ENCODE results near the gene SYCP3.

SYCP3 gene

DNA sequence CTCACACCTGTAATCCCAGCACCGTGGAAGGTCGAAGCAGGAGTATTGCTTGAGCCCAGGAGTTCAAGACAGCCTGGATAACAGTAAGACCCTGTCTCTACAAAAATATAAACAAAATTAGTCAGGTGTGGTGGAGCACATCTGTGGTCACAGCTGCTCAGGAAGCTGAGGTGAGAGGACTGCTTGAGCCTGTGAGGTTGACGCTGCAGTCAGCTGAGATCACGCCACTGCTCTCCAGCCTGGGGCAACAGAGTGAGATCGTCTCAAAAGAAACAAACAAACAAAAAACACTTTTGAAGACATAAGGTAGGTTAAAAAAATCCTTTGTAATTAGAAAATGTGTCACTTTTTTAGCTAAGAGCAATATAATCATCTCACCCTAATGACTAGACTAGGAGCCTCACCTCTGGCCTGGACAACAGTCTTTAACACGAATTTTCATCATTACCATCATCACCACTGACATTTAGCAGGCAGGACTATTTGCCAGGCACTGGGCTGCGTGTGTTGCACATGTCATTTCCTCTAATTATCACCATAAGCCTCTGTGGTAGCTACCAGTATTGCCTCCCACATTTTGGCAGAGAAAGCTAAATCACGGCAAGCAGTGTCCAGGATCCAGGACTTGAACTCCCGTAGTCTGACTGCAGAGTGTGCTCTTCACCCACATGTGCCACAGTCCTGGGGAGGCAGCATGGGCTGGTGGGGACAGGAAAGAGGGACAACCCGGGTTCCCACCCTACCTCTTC is 4.6 kb upstream of the SYCP3 start:
- no peak overlapping the region for H2AFZ ChIP-seq (ENCODE audit: low read depth, low read length)
- DNase-seq (peak; percentile 22), ATAC-seq (ENCODE audit: insufficient read depth, low read depth) (peak; percentile 76)
- no peak for TF ChIP-seq EZH2 (IDR thresholded peaks at IDR 0.05; ENCODE audit: borderline replicate concordance, low read depth, low read length, severe bottlenecking)
- TF ChIP-seq, protein P1, sequence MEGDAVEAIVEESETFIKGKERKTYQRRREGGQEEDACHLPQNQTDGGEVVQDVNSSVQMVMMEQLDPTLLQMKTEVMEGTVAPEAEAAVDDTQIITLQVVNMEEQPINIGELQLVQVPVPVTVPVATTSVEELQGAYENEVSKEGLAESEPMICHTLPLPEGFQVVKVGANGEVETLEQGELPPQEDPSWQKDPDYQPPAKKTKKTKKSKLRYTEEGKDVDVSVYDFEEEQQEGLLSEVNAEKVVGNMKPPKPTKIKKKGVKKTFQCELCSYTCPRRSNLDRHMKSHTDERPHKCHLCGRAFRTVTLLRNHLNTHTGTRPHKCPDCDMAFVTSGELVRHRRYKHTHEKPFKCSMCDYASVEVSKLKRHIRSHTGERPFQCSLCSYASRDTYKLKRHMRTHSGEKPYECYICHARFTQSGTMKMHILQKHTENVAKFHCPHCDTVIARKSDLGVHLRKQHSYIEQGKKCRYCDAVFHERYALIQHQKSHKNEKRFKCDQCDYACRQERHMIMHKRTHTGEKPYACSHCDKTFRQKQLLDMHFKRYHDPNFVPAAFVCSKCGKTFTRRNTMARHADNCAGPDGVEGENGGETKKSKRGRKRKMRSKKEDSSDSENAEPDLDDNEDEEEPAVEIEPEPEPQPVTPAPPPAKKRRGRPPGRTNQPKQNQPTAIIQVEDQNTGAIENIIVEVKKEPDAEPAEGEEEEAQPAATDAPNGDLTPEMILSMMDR (IDR thresholded peaks at IDR 0.05; ENCODE audit: borderline replicate concordance, extremely low read depth, low read length, poor library complexity, severe bottlenecking) = no peak
- H3K36me3 ChIP-seq (ENCODE audit: insufficient read depth, low read length) = peaks cover 49% of the 10 kb centered on the region
- no peak overlapping the region for H3K9ac ChIP-seq (ENCODE audit: low read depth, low read length)
- peaks cover 2% of the 10 kb centered on the region; the same call in 1 of the 2 replicates for H3K4me1 ChIP-seq (ENCODE audit: insufficient read depth, low read length)
- 0 out of 2 replicates have a peak overlapping the region, but pooled peaks have one; percentile 16 for H3K27ac ChIP-seq (ENCODE audit: low read length)
- no peak overlapping the region for H3K4me3 ChIP-seq (ENCODE audit: low read depth in 1 of 2, low read length in 2 of 2)
- no peaks in the 10 kb centered on the region for H3K27me3 ChIP-seq (ENCODE audit: insufficient read depth, low read length, poor library complexity)
- no peaks in the 10 kb centered on the region for H3K79me2 ChIP-seq (ENCODE audit: insufficient read depth, low read length)
- no peak overlapping the region for H3K4me2 ChIP-seq (ENCODE audit: insufficient read depth, low read length)
- H3K9me3 ChIP-seq (ENCODE audit: insufficient read depth, low read length, severe bottlenecking) = no peaks in the 10 kb centered on the region
- no peaks in the 10 kb centered on the region for H4K20me1 ChIP-seq (ENCODE audit: insufficient read depth, low read length)

- H3K9ac ChIP-seq (ENCODE audit: low read depth, low read length) = no peak overlapping the region
- peaks cover 2% of the 10 kb centered on the region; the same call in 1 of the 2 replicates for H3K4me1 ChIP-seq (ENCODE audit: insufficient read depth, low read length)
- H4K20me1 ChIP-seq (ENCODE audit: insufficient read depth, low read length) = no peaks in the 10 kb centered on the region
- DNase-seq (no peak), ATAC-seq (ENCODE audit: insufficient read depth, low read depth) (no peak)
- H3K9me3 ChIP-seq (ENCODE audit: insufficient read depth, low read length, severe bottlenecking) = no peaks in the 10 kb centered on the region
- no peak overlapping the region for H3K4me3 ChIP-seq (ENCODE audit: low read depth in 1 of 2, low read length in 2 of 2)
- no peak overlapping the region for H2AFZ ChIP-seq (ENCODE audit: low read depth, low read length)
- H3K36me3 ChIP-seq (ENCODE audit: insufficient read depth, low read length) = peaks cover 42% of the 10 kb centered on the region
- no peak overlapping the region for H3K4me2 ChIP-seq (ENCODE audit: insufficient read depth, low read length)
- TF ChIP-seq, protein P1 (IDR thresholded peaks at IDR 0.05; ENCODE audit: borderline replicate concordance, extremely low read depth, low read length, poor library complexity, severe bottlenecking) = no peak
- TF ChIP-seq EZH2 (IDR thresholded peaks at IDR 0.05; ENCODE audit: borderline replicate concordance, low read depth, low read length, severe bottlenecking) = no peak
- H3K27ac ChIP-seq (ENCODE audit: low read length) = no peak overlapping the region
- H3K79me2 ChIP-seq (ENCODE audit: insufficient read depth, low read length) = no peaks in the 10 kb centered on the region
- H3K27me3 ChIP-seq (ENCODE audit: insufficient read depth, low read length, poor library complexity) = no peaks in the 10 kb centered on the region
These were observed 4.0 kb upstream of the SYCP3 start for GRCh38 chr12:101743242-101743641.

DNA sequence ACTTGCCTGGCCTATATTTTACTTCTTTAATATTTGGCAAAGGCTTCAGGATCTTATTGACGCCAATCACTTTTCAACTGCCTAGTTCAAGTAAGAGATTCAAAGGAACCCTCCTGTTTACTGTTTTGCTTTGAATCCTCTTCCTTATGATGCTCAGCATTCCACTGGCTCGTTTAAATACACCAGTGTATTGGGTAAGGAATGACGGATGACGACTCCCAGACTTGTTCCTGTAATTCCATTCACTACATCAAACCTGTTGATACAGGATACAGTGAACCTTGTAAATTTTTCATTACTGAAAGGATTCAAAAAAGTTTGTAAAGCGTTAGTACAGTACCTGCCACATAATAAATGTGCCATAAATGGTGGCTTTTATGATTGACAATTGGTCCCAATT is 1.7 kb upstream of the SYCP3 start:
- Histone ChIP-seq H3K79me2 (ENCODE audit: insufficient read depth, low read length) (no peaks in the 10 kb centered on the region), H3K4me1 (ENCODE audit: insufficient read depth, low read length) (peaks cover 2% of the 10 kb centered on the region; the same call in 1 of the 2 replicates), H3K4me3 (ENCODE audit: low read depth in 1 of 2, low read length in 2 of 2) (no peak overlapping the region), H3K36me3 (ENCODE audit: insufficient read depth, low read length) (peaks cover 19% of the 10 kb centered on the region), H3K9me3 (ENCODE audit: insufficient read depth, low read length, severe bottlenecking) (no peaks in the 10 kb centered on the region), H3K9ac (ENCODE audit: low read depth, low read length) (no peak overlapping the region), H3K27me3 (ENCODE audit: insufficient read depth, low read length, poor library complexity) (no peaks in the 10 kb centered on the region), H2AFZ (ENCODE audit: low read depth, low read length) (no peak overlapping the region), H4K20me1 (ENCODE audit: insufficient read depth, low read length) (no peaks in the 10 kb centered on the region), H3K4me2 (ENCODE audit: insufficient read depth, low read length) (no peak overlapping the region), H3K27ac (ENCODE audit: low read length) (no peak overlapping the region)
- ATAC-seq (ENCODE audit: insufficient read depth, low read depth) (no peak), DNase-seq (no peak)
- TF ChIP-seq EZH2 (IDR thresholded peaks at IDR 0.05; ENCODE audit: borderline replicate concordance, low read depth, low read length, severe bottlenecking) = no peak
- TF ChIP-seq, protein P1 (IDR thresholded peaks at IDR 0.05; ENCODE audit: borderline replicate concordance, extremely low read depth, low read length, poor library complexity, severe bottlenecking) = no peak

Measured in DND-41 (cell line).